Osteoblast (primary cell): ENCODE results near the gene TBC1D10A. TPM values are rescaled to one million over a fixed set of nuclear protein-coding genes. Genes with fewer than 3 reads are reported as not detected.

Experiments
- DNase-seq: peaks from one replicate; pipeline ENCODE4 v3.0.0; 2011; ENCODE audit warnings: low spot score, mixed read lengths; ENCODE audit not compliant: insufficient read length; ENCODE audit errors: missing footprints
- H2AFZ ChIP-seq: 2 replicates; pipeline ENCODE4 v1.6.0; 2011; ENCODE audit warnings: mild to moderate bottlenecking, low read length
- H3K27ac ChIP-seq: 2 replicates; pipeline ENCODE4 v1.5.1; 2011; ENCODE audit warnings: mild to moderate bottlenecking, low read depth, low read length, moderate library complexity
- H3K27me3 ChIP-seq: 2 replicates; pipeline ENCODE4 v1.6.0; 2012; ENCODE audit warnings: mild to moderate bottlenecking, control low read depth, inconsistent platforms, low read length, moderate library complexity; ENCODE audit not compliant: insufficient read depth
- H3K36me3 ChIP-seq: 2 replicates; pipeline ENCODE4 v1.5.1; 2011; ENCODE audit warnings: mild to moderate bottlenecking, low read length, control low read depth, moderate library complexity; ENCODE audit not compliant: insufficient read depth
- H3K4me1 ChIP-seq: 2 replicates; pipeline ENCODE4 v1.5.1; 2011; ENCODE audit warnings: mild to moderate bottlenecking, low read length, control low read depth, moderate library complexity; ENCODE audit not compliant: insufficient read depth
- H3K4me2 ChIP-seq: 2 replicates; pipeline ENCODE4 v1.6.0; 2011; ENCODE audit warnings: mild to moderate bottlenecking, low read length; ENCODE audit not compliant: insufficient read depth
- H3K4me3 ChIP-seq: fragments of 200-600 bp; sonication (generic); 3 replicates; pipeline ENCODE4 v1.5.1; 2012; ENCODE audit warnings: mild to moderate bottlenecking, low read length, inconsistent platforms; ENCODE audit not compliant: insufficient read depth
- H3K79me2 ChIP-seq: 2 replicates; pipeline ENCODE4 v1.6.0; 2012; ENCODE audit warnings: mild to moderate bottlenecking, low read length, control low read depth, inconsistent platforms; ENCODE audit not compliant: insufficient read depth
- H3K9me3 ChIP-seq: 2 replicates; pipeline ENCODE4 v1.5.1; 2011; ENCODE audit warnings: low read depth, low read length, control low read depth
- H4K20me1 ChIP-seq: 2 replicates; pipeline ENCODE4 v1.6.0; 2012; ENCODE audit warnings: mild to moderate bottlenecking, low read length, control low read depth; ENCODE audit not compliant: insufficient read depth
- total RNA-seq: library from RNA; depleted of rRNA; stranded (reverse); fragments of >200 nt; gene quantifications from 2 replicates; pipeline ENCODE4 v1.2.3, GENCODE V29; 2012
- TF ChIP-seq, protein P1 (sequence below): IDR thresholded peaks from 2 replicates; pipeline ENCODE4 v1.5.1; 2011; ENCODE audit warnings: mild to moderate bottlenecking, low read depth, low read length, moderate library complexity; ENCODE audit errors: extremely low read depth

TBC1D10A gene
- total RNA-seq, 1 donor: 32.9 TPM

DNA sequence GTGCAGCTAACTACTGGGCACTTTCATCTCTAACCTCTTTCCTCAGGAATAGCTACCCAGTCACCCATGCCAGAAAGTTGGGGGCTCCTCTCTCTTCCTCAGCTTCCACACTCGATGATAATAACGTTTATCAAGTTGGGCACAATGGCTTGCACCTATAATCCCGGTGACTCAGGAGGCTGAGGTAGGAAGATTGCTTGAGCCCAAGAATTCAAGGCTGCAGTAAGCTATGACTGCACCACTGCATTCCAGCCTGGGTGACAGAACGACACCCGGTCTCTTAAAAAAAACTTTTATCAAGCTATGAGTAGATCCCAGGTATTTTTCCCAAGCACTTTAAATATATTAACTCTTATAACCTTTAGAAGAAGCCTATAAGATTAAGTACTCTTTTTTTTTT lies 27.9 kb upstream of the TBC1D10A start:
- Histone ChIP-seq H3K9me3 (no peaks in the 10 kb centered on the region), H4K20me1 (peaks cover 42% of the 10 kb centered on the region), H3K4me2 (peak overlapping the region; percentile 92), H3K79me2 (peaks cover 66% of the 10 kb centered on the region), H2AFZ (no peak overlapping the region), H3K4me3 (no peak overlapping the region), H3K27ac (no peak overlapping the region), H3K4me1 (peaks cover 17% of the 10 kb centered on the region), H3K36me3 (peaks cover 34% of the 10 kb centered on the region), H3K27me3 (no peaks in the 10 kb centered on the region)
- DNase-seq: no peak
- TF ChIP-seq, protein P1, sequence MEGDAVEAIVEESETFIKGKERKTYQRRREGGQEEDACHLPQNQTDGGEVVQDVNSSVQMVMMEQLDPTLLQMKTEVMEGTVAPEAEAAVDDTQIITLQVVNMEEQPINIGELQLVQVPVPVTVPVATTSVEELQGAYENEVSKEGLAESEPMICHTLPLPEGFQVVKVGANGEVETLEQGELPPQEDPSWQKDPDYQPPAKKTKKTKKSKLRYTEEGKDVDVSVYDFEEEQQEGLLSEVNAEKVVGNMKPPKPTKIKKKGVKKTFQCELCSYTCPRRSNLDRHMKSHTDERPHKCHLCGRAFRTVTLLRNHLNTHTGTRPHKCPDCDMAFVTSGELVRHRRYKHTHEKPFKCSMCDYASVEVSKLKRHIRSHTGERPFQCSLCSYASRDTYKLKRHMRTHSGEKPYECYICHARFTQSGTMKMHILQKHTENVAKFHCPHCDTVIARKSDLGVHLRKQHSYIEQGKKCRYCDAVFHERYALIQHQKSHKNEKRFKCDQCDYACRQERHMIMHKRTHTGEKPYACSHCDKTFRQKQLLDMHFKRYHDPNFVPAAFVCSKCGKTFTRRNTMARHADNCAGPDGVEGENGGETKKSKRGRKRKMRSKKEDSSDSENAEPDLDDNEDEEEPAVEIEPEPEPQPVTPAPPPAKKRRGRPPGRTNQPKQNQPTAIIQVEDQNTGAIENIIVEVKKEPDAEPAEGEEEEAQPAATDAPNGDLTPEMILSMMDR: no peak

DNA sequence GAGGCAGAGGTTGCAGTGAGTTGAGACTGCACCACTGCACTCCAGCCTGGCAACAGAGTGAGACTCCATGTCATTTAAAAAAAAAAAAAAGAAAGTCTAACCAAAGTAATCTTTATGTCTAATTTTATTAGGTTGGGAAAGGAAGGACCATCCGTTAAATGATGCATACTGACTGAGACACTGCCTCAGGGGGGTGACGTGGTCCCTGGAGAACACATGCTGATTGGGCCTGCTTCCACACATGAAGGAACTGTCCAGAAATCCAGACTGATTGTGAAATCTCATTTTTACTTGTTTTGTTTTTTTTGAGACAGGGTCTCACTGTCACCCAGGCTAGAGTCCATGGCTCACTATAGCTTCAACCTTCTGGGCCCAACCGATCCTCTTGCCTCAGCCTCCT lies 24.5 kb upstream of the TBC1D10A start:
- H3K9me3 ChIP-seq: no peaks in the 10 kb centered on the region
- H3K79me2 ChIP-seq: peaks cover 91% of the 10 kb centered on the region
- no peak overlapping the region for H3K27ac ChIP-seq
- H2AFZ ChIP-seq: no peak overlapping the region
- DNase-seq: no peak
- peaks cover 53% of the 10 kb centered on the region for H4K20me1 ChIP-seq
- H3K36me3 ChIP-seq: peaks cover 61% of the 10 kb centered on the region
- peaks cover 17% of the 10 kb centered on the region for H3K4me1 ChIP-seq
- H3K27me3 ChIP-seq: no peaks in the 10 kb centered on the region
- H3K4me2 ChIP-seq: no peak overlapping the region
- no peak overlapping the region for H3K4me3 ChIP-seq
- TF ChIP-seq, protein P1: no peak

DNA sequence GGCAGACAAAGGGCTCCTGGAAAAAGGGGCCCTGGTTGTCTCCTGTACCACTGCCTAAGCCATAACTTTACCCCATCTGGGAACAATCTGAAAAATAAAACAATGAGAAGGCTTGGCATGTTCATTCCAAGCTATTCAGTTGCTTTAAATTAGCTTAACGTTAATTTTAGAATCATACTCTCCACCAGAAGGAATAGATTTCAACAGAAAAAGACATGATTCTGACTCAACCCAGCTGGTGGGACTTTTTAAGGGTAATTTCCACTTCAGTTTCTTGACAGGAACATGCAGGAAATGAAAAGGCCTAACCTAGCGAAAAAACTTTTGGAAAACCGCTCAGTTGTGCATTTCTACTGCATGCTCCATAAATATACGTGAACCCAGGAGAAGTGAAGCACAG lies 22.1 kb upstream of the TBC1D10A start:
- Histone ChIP-seq H3K4me3 (no peak overlapping the region), H3K27ac (no peak overlapping the region), H3K27me3 (no peaks in the 10 kb centered on the region), H3K4me1 (no peaks in the 10 kb centered on the region), H4K20me1 (peaks cover 30% of the 10 kb centered on the region), H3K9me3 (no peaks in the 10 kb centered on the region), H2AFZ (no peak overlapping the region), H3K79me2 (peaks cover 70% of the 10 kb centered on the region), H3K36me3 (peaks cover 85% of the 10 kb centered on the region), H3K4me2 (no peak overlapping the region)
- TF ChIP-seq, protein P1: no peak
- no peak for DNase-seq

DNA sequence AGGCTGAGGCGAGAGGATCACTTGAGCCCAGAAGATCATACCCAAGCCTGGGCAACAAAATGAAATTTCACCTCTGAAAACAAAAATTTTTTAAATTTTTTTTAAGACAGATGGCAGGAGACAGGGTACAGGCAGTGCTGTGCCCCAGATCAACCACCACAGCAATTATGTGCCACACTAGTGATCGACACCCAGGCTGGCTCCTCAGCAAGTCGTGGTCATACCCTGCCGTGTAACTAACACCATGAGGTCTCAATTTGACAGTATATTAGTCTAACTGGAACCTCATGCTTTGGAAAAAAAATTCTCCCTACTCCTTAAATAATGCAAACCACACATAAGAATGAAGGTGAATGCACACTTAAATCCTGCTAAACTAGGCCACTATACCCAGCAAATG lies 21.7 kb upstream of the TBC1D10A start:
- no peaks in the 10 kb centered on the region for H3K4me1 ChIP-seq
- H3K79me2 ChIP-seq: peaks cover 67% of the 10 kb centered on the region
- H2AFZ ChIP-seq: no peak overlapping the region
- peaks cover 27% of the 10 kb centered on the region for H4K20me1 ChIP-seq
- H3K9me3 ChIP-seq: no peaks in the 10 kb centered on the region
- no peak for DNase-seq
- H3K4me2 ChIP-seq: no peak overlapping the region
- H3K27me3 ChIP-seq: no peaks in the 10 kb centered on the region
- TF ChIP-seq, protein P1: no peak
- no peak overlapping the region for H3K27ac ChIP-seq
- no peak overlapping the region for H3K4me3 ChIP-seq
- H3K36me3 ChIP-seq: peaks cover 89% of the 10 kb centered on the region
